Neural cell (in vitro differentiated cells): ENCODE data around the gene AP5B1.

Experiments
- POLR2AphosphoS5 ChIP-seq: IDR thresholded peaks from 2 replicates; pipeline ENCODE4 v1.6.1; 2012
- REST ChIP-seq: IDR thresholded peaks from 2 replicates; pipeline ENCODE4 v1.6.1; 2012; ENCODE audit warnings: borderline replicate concordance

GRCh38 chr11:65788821-65789220 lies 8.0 kb upstream of the AP5B1 start:
- TF ChIP-seq REST (no peak), POLR2AphosphoS5 (no peak)
